Activated CD4-positive, alpha-beta T cell treated with anti-CD3 and anti-CD28 coated beads, Interleukin-10, Interleukin-2, amounts not matched to agents 100 ng/mL and 50 ng/mL, durations not matched to agents 16 hours and 8 hours (primary cell): ENCODE data around the gene RYR2.

Experiments
- DNase-seq: peaks from one replicate; pipeline ENCODE4 v3.0.0-alpha.2; 2020

RYR2 gene

GRCh38 chr1:237473854-237474253, 431.9 kb downstream of the RYR2 start:
- DNase-seq, result no peak

- no peak for DNase-seq
Observed at GRCh38 chr1:237478082-237478481, 436.1 kb downstream of the RYR2 start.

GRCh38 chr1:237478842-237479241, 436.9 kb downstream of the RYR2 start:
- no peak for DNase-seq

GRCh38 chr1:237482777-237483176, 440.8 kb downstream of the RYR2 start:
- no peak for DNase-seq

- peak; percentile 5 for DNase-seq
Observed at GRCh38 chr1:237492359-237492758, 450.4 kb downstream of the RYR2 start.

GRCh38 chr1:237500566-237500965, 458.6 kb downstream of the RYR2 start:
- no peak for DNase-seq

- no peak for DNase-seq
Observed at GRCh38 chr1:237503292-237503691, 461.3 kb downstream of the RYR2 start.

GRCh38 chr1:237507005-237507404, 465.0 kb downstream of the RYR2 start:
- DNase-seq, result peak; percentile 51

GRCh38 chr1:237509748-237510147, 467.8 kb downstream of the RYR2 start:
- no peak for DNase-seq

- no peak for DNase-seq
Observed at GRCh38 chr1:237525102-237525501, 483.1 kb downstream of the RYR2 start.

GRCh38 chr1:237527761-237528160, 485.8 kb downstream of the RYR2 start:
- no peak for DNase-seq

- DNase-seq, result no peak
Observed at GRCh38 chr1:237528545-237528944, 486.6 kb downstream of the RYR2 start.

- DNase-seq, result no peak
Observed at GRCh38 chr1:237539055-237539454, 497.1 kb downstream of the RYR2 start.

GRCh38 chr1:237542525-237543418, 500.8 kb downstream of the RYR2 start:
- no peak for DNase-seq

- no peak for DNase-seq
Observed at GRCh38 chr1:237553078-237553477, 511.1 kb downstream of the RYR2 start.

- no peak for DNase-seq
Observed at GRCh38 chr1:237556911-237557310, 514.9 kb downstream of the RYR2 start.

- DNase-seq, result peak; percentile 64
Observed at GRCh38 chr1:237562242-237562823, 520.3 kb downstream of the RYR2 start.

GRCh38 chr1:237565236-237565635, 523.3 kb downstream of the RYR2 start:
- no peak for DNase-seq

- no peak for DNase-seq
Observed at GRCh38 chr1:237566581-237566980, 524.6 kb downstream of the RYR2 start.

GRCh38 chr1:237568955-237569354, 527.0 kb downstream of the RYR2 start:
- no peak for DNase-seq

GRCh38 chr1:237570530-237570929, 528.5 kb downstream of the RYR2 start:
- DNase-seq, result no peak

- DNase-seq, result no peak
Observed at GRCh38 chr1:237574536-237574935, 532.6 kb downstream of the RYR2 start.

- DNase-seq, result no peak
Observed at GRCh38 chr1:237578540-237578939, 536.6 kb downstream of the RYR2 start.

- no peak for DNase-seq
Observed at GRCh38 chr1:237580726-237581125, 538.7 kb downstream of the RYR2 start.

- no peak for DNase-seq
Observed at GRCh38 chr1:237583270-237583669, 541.3 kb downstream of the RYR2 start.
